Activated CD4-positive, alpha-beta T cell treated with anti-CD3 and anti-CD28 coated beads, Interleukin-2, Interleukin-4, amounts not matched to agents 100 ng/mL and 50 ng/mL, durations not matched to agents 16 hours and 8 hours (primary cell): ENCODE data around the gene SH3PXD2A.
"Not testable (repeated sequence)": the region's sequence is repeated elsewhere in the genome, so short reads cannot be mapped to it uniquely, and the experiment has no call there.

ENCODE experiments used
- DNase-seq: peaks from one replicate; pipeline ENCODE4 v3.0.0-alpha.2; 2020; ENCODE audit warnings: low spot score

SH3PXD2A gene

DNA sequence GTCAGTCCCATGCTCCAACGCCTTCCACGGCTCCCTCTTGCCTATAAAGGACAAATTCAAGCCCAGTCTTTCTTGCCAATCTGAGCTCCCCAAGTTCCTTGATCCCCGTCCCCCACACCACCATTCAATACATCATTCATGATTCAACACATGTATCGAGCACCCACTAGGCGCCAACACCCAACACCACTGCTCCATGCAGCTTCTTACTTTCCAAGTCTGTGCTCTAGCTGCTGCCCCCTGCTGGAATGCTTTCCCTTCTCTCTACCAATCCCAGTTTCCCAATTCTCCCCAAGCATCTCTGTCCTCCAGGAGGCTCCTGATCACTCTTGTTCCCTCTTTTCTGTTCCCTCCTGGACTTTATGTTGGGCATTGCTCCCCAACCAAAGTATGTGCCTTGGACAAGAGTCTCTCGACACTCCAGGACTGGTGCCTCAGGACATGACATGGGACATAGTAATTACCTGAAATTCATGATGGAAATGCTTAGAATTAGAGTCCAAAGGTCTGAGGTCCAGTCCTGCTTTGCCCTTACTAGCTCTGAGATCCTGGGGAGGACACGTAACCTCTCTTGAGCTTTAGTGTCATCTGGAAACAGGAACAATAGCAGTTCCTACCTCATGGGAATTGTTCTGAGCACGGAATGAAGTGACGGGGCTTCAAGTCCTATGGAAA is 189.2 kb downstream of the SH3PXD2A start:
- DNase-seq = no peak

DNA sequence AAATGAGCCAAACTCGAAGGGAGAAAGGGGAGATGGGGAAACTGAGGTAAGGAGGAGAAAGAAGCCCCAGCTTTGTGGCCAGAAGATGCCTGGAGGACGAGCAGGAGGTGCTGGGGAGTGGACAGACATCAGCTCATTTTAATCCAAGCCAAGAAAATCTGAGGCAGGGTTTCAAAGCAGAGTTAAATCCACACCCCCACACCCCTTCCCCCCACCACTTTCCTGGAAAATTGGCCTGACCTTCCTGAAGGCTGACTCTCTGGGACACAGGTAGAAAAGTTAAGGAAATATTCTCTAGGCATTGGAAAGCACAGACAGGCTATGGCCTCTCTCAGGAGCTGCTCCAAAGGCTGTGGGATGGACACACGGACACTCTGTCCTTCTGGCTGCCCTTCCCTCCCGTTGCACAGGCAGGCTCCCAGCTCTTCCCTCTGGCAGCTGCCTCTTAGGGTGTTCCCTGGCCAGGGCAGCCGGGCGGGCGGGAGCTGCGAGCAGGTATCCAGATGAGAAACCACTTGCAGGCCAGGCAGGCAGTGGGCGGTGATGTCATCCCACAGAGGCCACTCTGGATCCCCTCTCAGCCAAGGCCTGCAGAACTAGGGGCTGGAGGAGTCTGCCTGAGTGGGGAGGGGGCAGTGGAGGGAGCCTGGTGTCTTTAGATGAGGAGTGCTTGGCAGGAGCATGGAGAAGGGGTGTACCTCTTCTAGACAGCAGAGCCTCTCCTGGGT is 190.1 kb downstream of the SH3PXD2A start:
- no peak for DNase-seq

DNA sequence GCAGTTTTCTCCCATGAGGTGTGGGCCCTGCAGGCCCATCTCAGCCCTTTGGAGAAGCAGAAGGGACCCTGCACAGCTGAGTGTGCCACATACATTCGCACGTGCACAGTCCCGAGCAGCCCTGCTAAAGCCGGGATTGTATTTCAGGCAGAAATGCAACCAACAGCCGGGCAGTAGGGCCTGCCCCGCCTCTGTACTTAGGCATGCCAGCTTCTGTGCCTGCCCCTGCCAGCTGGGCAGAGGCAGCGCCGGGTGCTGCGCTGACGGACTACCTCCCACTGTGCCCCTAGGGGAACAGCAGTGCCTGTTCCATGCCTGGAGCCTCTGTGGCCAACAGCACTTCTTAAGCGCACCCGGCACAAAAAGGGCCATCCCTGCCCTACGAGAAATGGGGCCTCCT is 191.6 kb downstream of the SH3PXD2A start:
- no peak for DNase-seq

DNA sequence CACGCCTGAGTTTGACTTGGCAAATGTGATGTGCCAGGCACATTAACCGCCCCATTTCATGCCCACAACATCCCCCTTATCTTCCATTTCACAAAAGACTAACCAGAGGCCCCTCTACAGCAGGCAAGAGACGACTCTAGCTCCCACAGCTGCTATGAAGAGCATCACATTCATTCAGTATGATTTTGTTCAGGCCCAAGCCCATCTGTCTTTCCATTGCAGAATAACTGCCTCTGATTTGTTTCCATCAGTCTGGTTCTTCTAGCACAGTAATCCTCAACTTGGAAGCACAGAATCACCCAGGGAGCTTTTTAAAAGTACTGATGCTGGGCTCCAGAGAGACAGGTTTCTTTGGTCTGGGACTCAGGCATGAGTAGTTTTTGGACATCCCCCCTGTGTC is 192.1 kb downstream of the SH3PXD2A start:
- no peak for DNase-seq

DNA sequence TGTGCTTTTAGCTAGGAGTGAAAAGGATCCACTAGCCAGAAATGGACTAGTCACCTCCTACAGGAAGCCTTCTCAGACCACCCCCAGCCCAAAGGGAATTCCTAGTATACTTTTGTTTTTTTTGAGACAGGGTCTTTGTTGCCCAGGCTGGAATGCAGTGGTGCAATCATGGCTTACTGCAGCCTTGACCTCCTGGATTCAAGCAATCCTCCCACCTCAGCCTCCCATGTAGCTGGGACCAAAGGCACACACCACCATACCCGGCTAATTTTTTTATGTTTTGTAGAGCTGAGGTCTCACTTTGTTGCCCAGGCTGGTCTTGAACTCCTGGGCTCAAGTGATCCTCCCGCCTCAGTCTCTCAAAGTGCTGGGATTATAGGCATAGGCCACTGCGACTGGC is 192.7 kb downstream of the SH3PXD2A start:
- not testable (repeated sequence) for DNase-seq

DNA sequence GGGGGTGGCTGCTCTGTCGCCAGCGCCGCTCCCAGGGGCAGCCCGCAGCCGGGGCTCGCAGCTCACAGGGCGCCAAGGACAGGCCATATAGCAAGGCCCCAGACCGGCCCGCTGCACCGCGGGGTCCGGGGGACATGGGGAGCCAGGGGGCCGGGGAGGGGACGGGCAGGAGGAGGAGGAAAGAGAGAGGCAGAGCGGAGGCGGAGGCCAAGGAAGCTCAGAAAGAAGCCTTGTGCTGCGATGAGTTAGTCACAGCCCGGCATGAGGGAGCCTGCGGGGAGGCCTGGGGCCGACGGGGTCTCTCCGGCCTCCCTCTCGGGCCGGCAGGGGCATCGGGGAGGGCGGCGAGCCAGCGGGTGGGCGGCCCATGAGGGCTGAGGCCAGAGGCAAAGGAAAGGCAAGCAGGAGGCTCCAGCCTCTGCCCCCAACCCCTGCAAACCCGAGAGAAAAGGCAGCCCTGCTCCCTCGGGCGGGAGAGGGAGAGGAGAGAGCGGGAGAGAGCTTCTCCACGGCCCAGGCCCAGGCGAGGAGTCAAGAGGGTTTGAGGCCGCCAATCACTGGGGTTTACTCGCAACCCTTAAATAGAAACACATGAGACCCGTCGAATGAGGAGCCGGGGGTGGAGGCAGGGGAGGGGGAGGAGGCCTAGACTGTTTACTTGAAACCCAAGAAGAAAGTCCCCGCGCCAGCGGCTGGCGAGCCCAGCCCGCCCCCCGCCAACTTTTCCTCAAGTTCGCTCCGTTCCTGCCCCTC is 194.0 kb downstream of the SH3PXD2A start:
- peak; percentile 56 for DNase-seq

DNA sequence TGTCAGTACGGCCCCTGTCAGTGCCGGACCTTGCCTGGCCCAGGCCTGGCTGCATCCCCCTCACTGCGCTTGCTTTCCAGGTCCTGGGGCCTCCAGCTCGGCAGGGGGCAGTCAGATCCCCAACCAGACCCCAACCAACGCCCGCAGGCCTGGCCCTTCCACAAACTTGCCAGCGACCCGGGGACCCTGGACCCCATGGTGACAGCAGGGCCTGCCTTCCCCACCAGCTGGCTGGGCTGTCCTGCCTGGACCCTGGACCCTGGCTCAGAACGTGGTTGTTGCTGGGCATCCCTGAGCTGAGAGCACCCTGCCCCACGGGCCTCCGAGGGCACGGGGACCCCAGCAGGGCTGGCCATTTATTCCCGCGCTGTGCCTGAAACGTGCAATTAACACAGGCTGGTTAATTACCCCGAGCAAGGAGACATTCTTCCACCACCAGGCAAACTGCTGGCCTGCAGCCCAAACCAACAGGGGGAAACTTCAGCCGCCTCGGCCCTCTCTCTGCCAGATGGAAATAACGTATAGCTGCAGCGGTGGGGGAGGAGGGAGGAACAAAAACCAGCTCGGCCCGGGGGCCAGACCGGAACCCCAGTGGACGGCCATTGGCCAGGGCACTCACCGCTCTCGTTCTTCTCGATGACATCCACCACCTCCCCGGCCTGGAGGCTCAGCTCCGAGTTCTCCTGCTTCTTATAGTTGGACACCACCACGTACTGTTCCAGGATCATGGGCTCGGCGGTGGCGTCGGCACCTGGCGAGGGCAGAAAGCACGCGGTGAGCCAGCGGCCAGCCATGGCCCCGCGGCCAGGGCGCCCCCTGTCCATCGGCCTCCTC is 194.8 kb downstream of the SH3PXD2A start:
- DNase-seq = peak; percentile 15

DNA sequence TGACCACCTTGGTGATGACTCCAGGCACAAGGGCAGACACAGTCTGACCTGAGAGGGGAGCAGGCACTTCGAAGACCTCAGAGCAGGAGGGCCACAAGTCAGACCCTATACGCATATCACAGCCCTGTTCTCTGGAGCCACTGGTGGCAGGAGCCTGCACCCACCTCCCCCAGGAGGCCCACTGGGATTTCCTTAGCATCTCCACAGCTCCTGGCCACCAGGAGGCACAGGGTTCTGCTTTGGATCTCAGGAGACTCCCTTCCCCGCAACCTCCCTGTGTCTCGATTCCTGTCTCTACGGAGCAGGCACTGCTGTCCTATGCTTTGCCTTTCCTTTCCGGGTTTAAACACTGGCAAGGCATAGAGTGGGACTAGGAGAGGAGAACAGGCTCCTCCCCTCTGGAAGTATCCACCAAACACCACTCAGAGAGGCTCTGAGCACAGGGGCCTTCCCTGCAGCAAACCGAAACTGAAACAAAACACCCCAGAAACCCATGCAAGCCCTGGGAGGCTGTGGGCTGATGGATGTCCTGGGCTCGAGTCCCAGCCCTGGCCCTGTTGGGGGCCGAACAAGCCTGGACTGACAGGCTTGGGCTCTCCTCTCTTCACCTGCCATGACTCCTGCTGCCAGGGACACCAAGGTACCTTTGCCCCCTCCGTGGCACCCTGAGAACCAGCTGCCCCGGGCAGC is 195.6 kb downstream of the SH3PXD2A start:
- peak; percentile 67 for DNase-seq

DNA sequence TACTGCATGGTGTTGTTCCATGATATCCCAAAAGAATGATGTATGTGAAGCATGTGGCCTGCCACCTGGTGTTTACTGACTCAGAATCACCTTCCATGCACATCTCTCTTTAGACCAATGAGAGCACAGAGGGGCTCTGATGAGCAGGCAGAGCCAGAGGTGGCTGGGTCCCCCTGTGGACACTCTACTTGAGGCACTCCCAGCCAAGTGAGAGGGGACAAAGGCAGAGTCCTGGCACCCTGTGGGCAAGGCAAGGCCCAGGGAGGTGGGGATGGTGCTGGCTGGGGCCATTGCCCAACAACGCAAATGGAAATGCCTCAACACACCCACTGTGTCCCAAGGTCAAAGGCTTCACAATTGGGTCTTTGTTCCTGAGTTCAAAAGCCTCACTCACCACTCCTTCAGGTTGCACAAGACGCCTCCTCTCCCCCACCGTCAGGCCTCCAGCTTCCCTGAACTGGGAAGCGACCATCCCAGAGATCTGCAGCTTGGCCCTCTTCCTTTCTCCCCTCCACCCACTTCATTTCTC is 197.3 kb downstream of the SH3PXD2A start:
- DNase-seq = no peak

DNA sequence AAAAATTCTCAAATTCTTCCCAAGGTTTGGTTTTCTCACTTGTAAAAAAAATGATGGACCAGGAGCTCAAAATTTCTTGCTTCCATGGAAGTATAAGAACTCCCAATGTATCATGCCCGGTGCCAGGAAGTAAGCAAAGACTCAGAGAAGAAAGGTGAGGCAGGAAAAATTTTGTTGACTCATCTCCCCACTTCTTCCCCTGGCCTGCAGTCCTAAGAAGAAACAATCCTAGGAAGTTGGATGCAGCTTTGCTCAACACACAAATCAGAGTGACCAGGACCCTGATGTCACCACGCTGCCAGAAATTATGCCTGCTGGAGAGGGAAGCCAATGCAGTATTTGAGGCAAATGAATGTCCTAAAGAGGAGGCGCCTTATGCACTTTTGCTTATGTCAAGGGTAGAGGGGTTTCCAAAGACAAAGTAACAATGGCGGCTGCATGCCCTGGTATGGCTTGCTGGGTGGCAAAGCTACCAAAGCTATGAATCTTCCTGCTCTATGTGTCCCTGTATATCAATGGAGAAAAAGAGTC is 198.2 kb downstream of the SH3PXD2A start:
- no peak for DNase-seq

DNA sequence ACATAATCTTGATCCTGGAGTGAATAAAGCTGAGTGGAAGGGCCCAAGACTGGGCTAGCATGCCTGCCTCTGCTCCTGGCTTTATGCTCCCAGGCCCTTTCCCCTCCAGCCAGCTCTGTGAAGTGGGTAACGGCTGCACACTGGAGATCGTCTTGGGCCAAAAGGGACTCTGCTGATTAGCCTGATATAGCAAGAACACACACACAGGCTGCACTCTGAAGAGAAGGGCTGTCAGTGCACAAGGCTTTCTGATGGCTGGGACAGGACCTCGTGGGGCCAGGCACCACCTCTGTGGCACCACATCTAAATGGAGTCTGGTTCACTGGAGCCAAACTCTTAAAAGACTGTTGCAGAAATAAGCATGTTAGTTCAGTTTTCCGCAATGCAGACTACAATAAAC is 200.5 kb downstream of the SH3PXD2A start:
- no peak for DNase-seq

DNA sequence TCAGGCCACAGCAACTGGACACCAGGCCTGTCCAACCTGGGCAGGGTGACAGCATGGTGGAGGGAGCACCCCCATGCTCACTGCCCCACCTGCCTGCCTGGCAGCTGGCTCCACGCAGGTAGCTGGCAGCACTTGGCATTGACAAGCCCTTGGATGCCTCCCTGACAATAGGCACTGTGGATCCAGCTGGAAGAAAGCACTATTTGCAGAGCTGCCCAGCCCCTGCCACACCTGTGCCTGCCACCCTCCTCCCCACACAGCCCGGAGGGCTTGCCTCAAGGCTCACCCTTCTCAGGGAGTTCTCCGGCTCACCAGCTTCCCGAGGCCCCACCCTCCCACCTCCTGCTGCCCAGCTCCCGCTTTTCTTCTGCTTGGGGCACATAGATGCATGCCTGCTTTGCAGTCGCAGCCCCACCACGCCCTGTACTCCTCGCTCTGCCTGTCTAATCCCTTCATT is 201.8 kb downstream of the SH3PXD2A start:
- DNase-seq = no peak

DNA sequence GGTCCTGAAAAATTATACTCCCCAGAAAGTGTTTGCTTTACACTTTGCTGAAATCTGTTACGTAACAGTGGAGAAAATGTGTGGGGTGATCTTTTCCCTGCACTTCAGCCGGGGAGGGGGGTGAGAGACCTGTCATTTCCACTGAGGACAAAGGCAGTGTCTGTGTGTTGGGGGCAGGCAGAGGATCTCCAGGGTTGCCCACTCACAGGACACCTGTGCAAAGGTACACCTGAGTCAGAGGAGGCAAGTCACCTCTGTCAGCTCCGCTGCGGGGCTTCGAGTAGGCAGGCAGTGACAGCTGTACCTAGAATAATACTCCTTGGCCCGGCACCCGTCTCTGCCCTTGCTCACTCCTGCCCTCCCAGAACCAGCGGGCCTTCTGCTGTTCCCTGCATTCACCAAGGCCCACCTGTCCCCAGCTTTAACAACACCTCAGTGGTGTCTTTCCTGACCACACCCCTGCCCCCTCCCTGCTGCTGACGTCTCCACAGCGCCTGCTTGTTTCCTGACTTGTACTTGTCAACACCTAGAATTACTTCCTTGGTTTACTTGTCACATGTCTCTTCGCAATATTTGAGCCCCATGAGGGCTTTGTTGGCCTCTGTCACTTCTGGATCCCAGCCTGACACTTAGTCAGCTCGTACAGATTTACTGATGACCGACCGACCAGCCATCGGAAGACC is 202.6 kb downstream of the SH3PXD2A start:
- no peak for DNase-seq

DNA sequence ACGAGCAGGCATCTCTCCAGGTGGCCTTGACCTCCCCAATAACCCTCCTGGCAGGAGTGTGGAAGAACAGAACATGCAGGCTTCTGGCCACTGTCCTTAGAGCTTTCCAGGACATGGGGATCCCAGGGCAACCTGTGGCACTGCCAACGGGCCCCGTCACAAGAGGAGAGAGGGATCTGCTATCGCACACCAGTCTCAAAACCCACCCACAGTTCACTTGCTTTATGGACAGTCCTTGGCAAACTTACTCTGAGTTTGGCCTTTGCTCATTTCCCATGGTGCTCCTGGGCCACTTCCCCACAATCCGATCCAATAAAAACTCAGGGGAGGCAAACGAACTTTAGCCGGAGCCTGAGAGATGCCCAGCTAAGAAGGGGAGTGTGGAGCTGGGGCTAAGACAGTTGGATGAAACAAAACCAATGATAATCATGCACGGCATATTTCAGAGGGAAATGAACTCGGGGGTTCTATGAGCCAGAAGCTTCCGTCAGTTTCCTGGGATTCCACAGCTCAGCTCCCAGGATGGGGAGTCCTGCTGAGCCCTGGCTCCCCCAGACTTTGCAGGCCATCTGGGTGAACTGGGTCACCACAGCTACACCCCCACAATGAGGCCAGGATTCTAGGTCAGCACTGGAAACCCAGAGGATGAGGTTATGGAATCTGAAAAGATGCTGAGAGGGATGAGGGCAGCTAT is 203.4 kb downstream of the SH3PXD2A start:
- no peak for DNase-seq

DNA sequence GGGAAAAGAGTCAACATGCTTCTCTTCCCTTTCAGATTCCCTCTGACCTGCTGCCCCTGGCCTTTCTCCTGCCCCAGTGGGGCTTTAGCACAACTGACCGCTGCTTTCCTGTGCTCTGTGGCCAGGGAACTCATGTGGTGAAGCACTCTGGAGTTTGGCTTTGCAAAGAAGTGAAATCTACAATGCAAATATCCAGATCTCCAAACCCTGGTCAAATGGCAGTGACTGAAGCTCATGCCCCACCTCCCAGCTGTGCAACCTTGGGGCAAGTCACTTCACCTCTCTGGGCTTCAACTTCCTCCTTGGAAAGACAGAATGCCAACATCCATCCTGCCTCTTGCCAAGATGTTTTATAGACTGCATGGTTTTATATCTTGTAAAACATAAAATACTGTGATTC is 204.0 kb downstream of the SH3PXD2A start:
- no peak for DNase-seq

DNA sequence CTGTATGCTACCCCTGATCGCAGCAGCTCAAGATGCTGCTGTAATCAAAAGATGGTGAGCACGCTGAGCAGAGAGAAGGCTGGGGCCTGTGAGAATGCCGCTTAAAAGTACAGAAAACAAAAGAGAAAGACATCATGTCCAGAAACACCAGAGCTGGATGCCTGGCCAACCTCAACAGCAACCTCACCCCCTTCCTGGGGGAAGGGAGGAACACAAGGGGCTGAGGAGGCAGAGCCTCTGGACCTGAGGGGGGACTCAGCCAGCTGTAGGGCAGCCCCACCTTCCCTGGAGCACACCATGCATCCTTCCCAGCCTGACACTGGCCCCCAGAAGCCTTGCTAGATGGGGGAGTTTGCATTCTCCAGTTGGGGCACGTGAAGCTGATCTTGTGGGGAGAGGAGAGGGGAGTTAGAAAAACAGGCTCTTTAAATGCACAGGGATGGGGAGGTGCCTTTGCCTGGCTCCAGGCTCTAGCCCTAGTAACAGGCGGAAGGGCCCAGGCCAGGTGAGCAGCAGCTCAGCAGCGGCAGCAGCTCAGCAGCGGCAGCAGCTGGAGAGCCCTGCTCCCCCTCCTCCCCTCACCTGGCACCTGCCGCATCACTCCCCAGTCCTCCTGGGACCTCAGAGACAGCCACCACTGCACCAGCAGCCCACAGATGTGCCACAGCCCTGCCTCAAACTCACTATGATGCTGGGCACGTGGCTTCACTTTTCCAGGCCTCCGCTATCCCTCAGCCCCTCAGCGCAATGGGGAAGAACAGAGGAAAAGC is 205.5 kb downstream of the SH3PXD2A start:
- no peak for DNase-seq

DNA sequence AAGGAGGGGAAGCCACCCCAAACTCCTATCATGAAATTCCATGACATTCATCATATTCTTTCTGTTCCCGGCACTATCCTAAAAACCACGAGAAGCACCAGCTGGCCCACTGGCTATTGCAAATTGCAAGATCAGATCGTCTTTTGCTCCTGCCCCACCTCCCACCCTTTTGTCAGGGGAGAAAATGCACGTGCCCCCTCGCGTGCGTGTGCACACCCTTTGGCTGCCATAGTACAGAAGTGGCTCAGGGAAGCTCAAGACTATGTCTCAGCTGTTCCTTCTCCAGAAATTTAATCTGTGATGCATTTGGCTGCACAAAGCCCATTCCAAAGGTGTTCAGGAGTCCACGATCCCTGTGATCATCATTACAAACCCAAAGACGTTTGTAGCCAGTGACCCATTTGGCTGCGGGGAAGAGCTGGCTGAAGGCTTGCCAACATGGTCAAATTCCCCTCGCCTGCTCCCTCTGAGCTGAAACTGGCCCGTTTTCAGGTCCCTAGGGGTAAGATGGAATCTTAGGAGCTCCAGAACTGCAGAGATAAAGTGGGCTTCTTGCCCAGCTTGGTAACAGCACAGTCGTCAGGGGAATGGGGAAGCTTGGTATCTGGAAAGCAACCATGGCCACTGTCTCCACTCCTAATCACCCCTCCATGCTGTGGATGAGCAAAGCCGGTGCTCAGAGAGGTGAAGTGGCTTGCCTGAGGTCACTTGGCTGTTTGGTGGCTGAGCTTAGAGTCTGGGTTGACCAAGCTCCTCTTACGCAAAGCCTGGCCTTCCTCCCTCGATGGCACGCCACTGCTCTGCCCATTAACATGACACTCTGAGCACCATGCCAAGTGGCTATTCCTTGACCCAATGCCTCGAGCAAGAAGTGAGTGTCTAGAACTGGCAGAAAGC is 206.5 kb downstream of the SH3PXD2A start:
- no peak for DNase-seq

DNA sequence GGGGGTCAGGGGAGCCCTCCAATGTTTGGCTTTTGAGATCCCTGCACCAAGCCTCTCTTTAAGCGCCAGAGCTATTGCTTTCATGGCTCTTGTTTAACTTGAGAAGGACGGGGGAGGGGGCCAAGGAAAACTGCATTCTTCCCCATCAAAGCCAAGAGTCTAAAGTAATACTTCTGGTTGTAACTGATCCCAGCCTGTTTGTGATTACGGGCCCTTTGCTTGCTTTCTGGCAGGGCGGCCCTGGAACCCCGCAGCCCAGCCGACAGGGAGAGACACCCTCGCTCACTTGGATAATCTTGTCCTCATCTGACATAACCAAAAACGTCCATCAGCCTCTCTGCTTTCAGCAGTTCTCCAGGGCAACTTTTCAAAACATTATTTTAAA is 207.1 kb downstream of the SH3PXD2A start:
- DNase-seq = no peak
